ENCODE results near the gene P2RY4.
"Not testable (repeated sequence)": the region's sequence is repeated elsewhere in the genome, so short reads cannot be mapped to it uniquely, and the experiment has no call there.

GRCh38 chrX:70243601-70244000, 16.4 kb downstream of the P2RY4 start:
- not testable (repeated sequence) for TF ChIP-seq POLR2A, POLR2AphosphoS5 (IDR thresholded peaks at IDR 0.05)
